IMR-90 (cell line): ENCODE data around the gene IER5. TPM values are rescaled to one million over a fixed set of nuclear protein-coding genes. Genes with fewer than 3 reads are reported as not detected.

Source experiments
- ATAC-seq: fragments of 200-7000 bp; cut with Tn5 transposase; 2 replicates; pipeline ENCODE4 v1.9.1; 2020; ENCODE audit warnings: low read depth, mild to moderate bottlenecking, moderate library complexity
- BruUV-seq: library from RNA; stranded (reverse); fragments of 400-500 nt; replicated peaks from 2 replicates; lab custom pipeline; 2021; lab: Mats Ljungman, UMichigan
- CTCF ChIA-PET: fragments of 300-600 bp; formaldehyde crosslinking; extraction: SDS; loops from one replicate; lab custom pipeline; 2021; ENCODE audit warnings: antibody characterized with exemption; lab: Yijun Ruan, JAX
- POLR2A ChIA-PET: fragments of 300-600 bp; sonication (Branson Sonifier 250); formaldehyde crosslinking; loops from one replicate; lab custom pipeline; 2022; ENCODE audit warnings: antibody characterized with exemption; ENCODE audit not compliant: unreplicated experiment; lab: Charles Lee
- DNase-seq: peaks from one replicate; pipeline ENCODE4 v3.0.0; 2013
- H2AFZ ChIP-seq: replicated peaks from 2 replicates; pipeline ENCODE3; 2013; ENCODE audit warnings: low read length, mild to moderate bottlenecking; ENCODE audit not compliant: poor library complexity
- H2AK5ac ChIP-seq: 2 replicates; pipeline ENCODE4 v1.6.1; 2013; ENCODE audit warnings: low read depth, low read length, inconsistent platforms
- H2AK9ac ChIP-seq: replicated peaks from 2 replicates; pipeline ENCODE3; 2013; ENCODE audit warnings: mild to moderate bottlenecking, low read depth, low read length, moderate library complexity; ENCODE audit not compliant: poor library complexity
- H2BK120ac ChIP-seq: 2 replicates; pipeline ENCODE4 v1.6.1; 2013; ENCODE audit warnings: low read depth, low read length, inconsistent platforms
- H2BK15ac ChIP-seq: 3 replicates; pipeline ENCODE4 v1.6.1; 2013; ENCODE audit warnings: low read depth, low read length, inconsistent platforms
- H2BK20ac ChIP-seq: 2 replicates; pipeline ENCODE4 v1.6.1; 2013; ENCODE audit warnings: low read depth, mild to moderate bottlenecking, inconsistent platforms, low read length, moderate library complexity
- H2BK5ac ChIP-seq: 2 replicates; pipeline ENCODE4 v1.6.1; 2013; ENCODE audit warnings: mild to moderate bottlenecking, low read depth, low read length, inconsistent platforms; ENCODE audit not compliant: poor library complexity, severe bottlenecking
- H3K14ac ChIP-seq: replicated peaks from 2 replicates; pipeline ENCODE4 v1.6.1; 2013; ENCODE audit warnings: low read depth, low read length, inconsistent platforms
- H3K18ac ChIP-seq: 2 replicates; pipeline ENCODE4 v1.6.1; 2013; ENCODE audit warnings: low read depth, low read length, control low read depth
- H3K23ac ChIP-seq: 2 replicates; pipeline ENCODE4 v1.6.1; 2013; ENCODE audit warnings: low read depth, low read length, inconsistent platforms
- H3K27ac ChIP-seq: 2 replicates; pipeline ENCODE4 v1.5.1; 2013; ENCODE audit warnings: mild to moderate bottlenecking, control low read depth, low read length; ENCODE audit not compliant: insufficient read depth
- H3K27me3 ChIP-seq: 2 replicates; pipeline ENCODE4 v1.6.1; 2013; ENCODE audit warnings: low read length; ENCODE audit not compliant: control insufficient read depth, insufficient read depth
- H3K36me3 ChIP-seq: 2 replicates; pipeline ENCODE4 v1.6.1; 2013; ENCODE audit warnings: low read length, mixed read lengths; ENCODE audit not compliant: control insufficient read depth, insufficient read depth
- H3K4ac ChIP-seq: 2 replicates; pipeline ENCODE4 v1.6.1; 2013; ENCODE audit warnings: low read depth, low read length, inconsistent platforms
- H3K4me1 ChIP-seq: 2 replicates; pipeline ENCODE4 v1.6.1; 2013; ENCODE audit warnings: low read length, mixed read lengths; ENCODE audit not compliant: control insufficient read depth, insufficient read depth
- H3K4me2 ChIP-seq: 2 replicates; pipeline ENCODE4 v1.6.1; 2013; ENCODE audit warnings: low read depth, mild to moderate bottlenecking, control low read depth, low read length, moderate library complexity
- H3K4me3 ChIP-seq: 2 replicates; pipeline ENCODE4 v1.5.1; 2013; ENCODE audit warnings: low read depth, mild to moderate bottlenecking, control low read depth, low read length, moderate library complexity; ENCODE audit not compliant: insufficient read depth
- H3K56ac ChIP-seq: 2 replicates; pipeline ENCODE4 v1.6.1; 2013; ENCODE audit warnings: low read length, inconsistent platforms; ENCODE audit not compliant: insufficient read depth; ENCODE audit errors: extremely low read depth
- H3K79me1 ChIP-seq, 2 experiments: 2 replicates each; pipeline ENCODE4 v1.6.1; 2013; ENCODE audit warnings: low read length in 2 of 2, inconsistent platforms in 1 of 2, low read depth in 1 of 2
- H3K9ac ChIP-seq: 2 replicates; pipeline ENCODE4 v1.6.1; 2013; ENCODE audit warnings: low read depth, low read length, control low read depth
- H3K9me1 ChIP-seq: 2 replicates; pipeline ENCODE4 v1.6.1; 2013; ENCODE audit warnings: low read length, inconsistent platforms; ENCODE audit not compliant: insufficient read depth
- H3K9me3 ChIP-seq: 2 replicates; pipeline ENCODE4 v1.6.1; 2013; ENCODE audit warnings: low read length; ENCODE audit not compliant: control insufficient read depth, insufficient read depth
- H4K20me1 ChIP-seq: 2 replicates; pipeline ENCODE4 v1.6.1; 2013; ENCODE audit warnings: low read length, inconsistent platforms; ENCODE audit not compliant: insufficient read depth
- H4K5ac ChIP-seq: 2 replicates; pipeline ENCODE4 v1.6.1; 2013; ENCODE audit warnings: mild to moderate bottlenecking, low read depth, low read length, control low read depth
- H4K8ac ChIP-seq, 2 experiments: 2 replicates each; pipeline ENCODE4 v1.6.1; 2013; ENCODE audit warnings: low read depth in 2 of 2, low read length in 2 of 2, control low read depth in 1 of 2, inconsistent platforms in 1 of 2
- H4K91ac ChIP-seq: 2 replicates; pipeline ENCODE4 v1.6.1; 2013; ENCODE audit warnings: low read depth, low read length, inconsistent platforms; ENCODE audit not compliant: insufficient read depth
- CEBPB ChIP-seq: IDR thresholded peaks from 2 replicates; pipeline ENCODE4 v1.6.1; 2012; ENCODE audit warnings: low read depth, low read length, improper control_type of control experiment
- NFE2L2 ChIP-seq: fragments of 150-350 bp; IDR thresholded peaks from 2 replicates; pipeline ENCODE4 v1.6.1; 2016; ENCODE audit warnings: low read depth, mild to moderate bottlenecking, low read length
- WGBS, 2 experiments: methylation state at CpG; one replicate each; pipeline versions ENCODE4 v1.1.5 to v1.1.7; 2013; ENCODE audit warnings: missing lambda C conversion rate in 2 of 2; ENCODE audit not compliant: insufficient read length in 1 of 2; ENCODE audit errors: extremely low coverage in 2 of 2; 5-methylcytosine and 5-hydroxymethylcytosine counted together
- dilution Hi-C: fragments of 300-500 bp; cut with HindIII; formaldehyde crosslinking; loops from one replicate; pipeline ENCODE4 v1.14.3; 2018; ENCODE audit warnings: low sequenced_read_pairs; ENCODE audit not compliant: unreplicated experiment
- in situ Hi-C: fragments of 300-500 bp; cut with MboI; formaldehyde crosslinking; loops from 3 replicates; pipeline ENCODE4 v1.14.3; 2019; ENCODE audit warnings: low sequenced_read_pairs, inconsistent platforms, mixed read lengths
- intact Hi-C: fragments of 100-400 bp; cut with micrococcal nuclease; formaldehyde crosslinking; loops from 2 replicates; pipeline ENCODE4 v1.10.0; 2022
- polyA plus RNA-seq, 3 experiments: library from polyadenylated mRNA; depleted of rRNA; stranded (reverse); fragments of >200 nt; gene quantifications; 2 replicates each; pipeline ENCODE4 v1.2.3, GENCODE V29; 2012; ENCODE audit warnings: low replicate concordance in 1 of 3
- total RNA-seq: library from RNA; depleted of rRNA; stranded (reverse); fragments of >200 nt; gene quantifications from 2 replicates; pipeline ENCODE4 v1.2.3, GENCODE V29; 2012

Gene IER5
- total and polyA plus RNA-seq, 2 of the 4 experiments (the other 2 are of a cell fraction), result 15.8 to 27.1 TPM

DNA sequence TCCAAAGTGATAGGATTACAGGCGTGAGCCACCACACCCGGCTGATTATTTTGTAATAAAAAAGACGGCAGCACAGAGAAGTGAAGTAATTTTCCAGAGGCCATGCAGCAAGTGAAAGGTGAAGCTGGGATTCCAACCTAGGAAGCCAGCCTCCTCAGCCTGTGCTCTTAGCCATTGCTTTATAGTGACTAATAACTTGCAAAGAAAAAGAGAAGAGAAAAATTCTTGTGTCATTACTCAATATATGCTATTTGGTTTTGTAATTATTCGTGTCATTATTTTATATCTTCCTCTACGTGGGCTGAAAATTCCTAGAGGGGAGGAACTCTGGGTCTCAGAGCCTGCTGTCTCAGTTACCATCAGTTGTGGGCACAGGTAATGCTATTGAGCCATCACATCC lies 1.6 kb upstream of the IER5 start:
- Histone ChIP-seq H3K27me3 (no peaks in the 10 kb centered on the region), H3K9me3 (no peaks in the 10 kb centered on the region), H4K8ac (peak overlapping the region; percentile 41 to 59; a peak in 2 of 4 replicates), H2BK120ac (peak overlapping the region; percentile 91), H4K91ac (peak overlapping the region; percentile 78), H4K20me1 (peaks cover 34% of the 10 kb centered on the region), H2AK9ac (peak overlapping the region; percentile 83), H2BK5ac (peak overlapping the region; percentile 89), H3K4ac (peak overlapping the region; percentile 85), H3K56ac (0 out of 2 replicates have a peak overlapping the region, but pooled peaks have one; percentile 32), H3K9me1 (peaks cover 13% of the 10 kb centered on the region), H3K4me3 (no peak overlapping the region), H3K18ac (peak overlapping the region; percentile 17; the same call in 1 of the 2 replicates), H2AFZ (no peak overlapping the region), H3K4me2 (no peak overlapping the region; the same call in 1 of the 2 replicates), H3K14ac (peak overlapping the region; percentile 90), H3K79me1 (peaks cover 3 to 20% of the 10 kb centered on the region in 2 experiments), H3K23ac (peak overlapping the region; percentile 91), H3K9ac (peak overlapping the region; percentile 34; the same call in 1 of the 2 replicates), H3K36me3 (peaks cover 3% of the 10 kb centered on the region; the same call in 1 of the 2 replicates), H2BK15ac (peak overlapping the region; percentile 71; the same call in 2 of the 3 replicates), H3K4me1 (peaks cover 3% of the 10 kb centered on the region), H2AK5ac (peak overlapping the region; percentile 87), H4K5ac (no peak overlapping the region), H3K27ac (peak overlapping the region; percentile 64), H2BK20ac (peak overlapping the region; percentile 93)
- ATAC-seq, result peak; percentile 22; the same call in 1 of the 2 replicates
- CTCF ChIA-PET, result interaction anchor here (2.1 kb wide), 1 partner anchor 56 kb away, joined by 12 read pairs; no protein-coding TSS in a partner anchor
- intact Hi-C loops (no loop called here), dilution Hi-C loops (no loop called here), in situ Hi-C loops (loop anchor here (10.0 kb wide), 1 partner anchor 572 kb away; no protein-coding TSS in a partner anchor)
- WGBS, 2 experiments, result no CpG with 5 or more reads among the region's 5 CpGs
- peak; percentile 80 for DNase-seq
- no TSS peak for BruUV-seq
- no peak for TF ChIP-seq NFE2L2
- TF ChIP-seq CEBPB, result peak; percentile 72
- POLR2A ChIA-PET, result no interaction called here
